Bronchial epithelial cell (primary cell): ENCODE data around the gene GRIA1. TPM values are rescaled to one million over a fixed set of nuclear protein-coding genes. Genes with fewer than 3 reads are reported as not detected.

Experiments
- DNase-seq: peaks from one replicate; pipeline ENCODE4 v3.0.0-alpha.2; 2010; ENCODE audit warnings: low read depth
- FAIRE-seq: peaks from 2 replicates; lab custom pipeline; 2011; peaks lifted over from hg19 to GRCh38; lab: Jason Lieb, UNC
- H3K27me3 ChIP-seq: 2 replicates; pipeline ENCODE4 v1.5.1; 2011; ENCODE audit warnings: low read length; ENCODE audit not compliant: control insufficient read depth, insufficient read depth
- H3K36me3 ChIP-seq: 2 replicates; pipeline ENCODE4 v1.5.1; 2011; ENCODE audit warnings: low read length; ENCODE audit not compliant: control insufficient read depth, insufficient read depth
- H3K4me3 ChIP-seq: 2 replicates; pipeline ENCODE4 v1.5.1; 2011; ENCODE audit warnings: mild to moderate bottlenecking, low read depth, low read length, control low read depth
- CTCF ChIP-seq: IDR thresholded peaks from 2 replicates; pipeline ENCODE4 v1.5.1; 2011; ENCODE audit warnings: mild to moderate bottlenecking, moderate library complexity, low read length, control low read depth, inconsistent platforms; ENCODE audit not compliant: insufficient read depth, severe bottlenecking
- total RNA-seq: library from RNA; depleted of rRNA; stranded (reverse); fragments of >200 nt; gene quantifications from 2 replicates; pipeline ENCODE4 v1.2.1, GENCODE V29; 2014

The GRIA1 gene
- total RNA-seq, 1 donor from 2014 or later, result not detected

DNA sequence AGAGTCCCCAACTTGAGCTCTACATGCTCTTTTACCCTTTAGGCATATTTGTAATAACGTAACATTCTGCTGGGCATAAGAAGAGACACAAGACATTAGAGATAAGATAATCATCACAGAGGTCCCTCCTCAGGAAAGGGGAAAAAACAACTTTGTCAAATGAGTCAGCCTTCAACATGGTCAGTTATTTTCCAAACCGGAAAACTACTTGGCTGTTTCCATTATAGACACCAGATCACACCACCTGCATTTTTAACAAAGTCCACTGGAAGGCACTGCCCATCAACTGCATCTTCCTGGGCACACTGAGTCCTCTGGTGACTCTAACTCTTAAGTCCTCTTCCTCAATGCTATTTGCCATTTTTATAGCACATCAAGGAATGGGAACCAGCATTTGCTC lies 326.4 kb downstream of the GRIA1 start:
- H3K4me3 ChIP-seq, result no peak overlapping the region
- H3K36me3 ChIP-seq, result no peaks in the 10 kb centered on the region
- no peak for FAIRE-seq
- no peaks in the 10 kb centered on the region for H3K27me3 ChIP-seq
- no peak for DNase-seq
- no peak for TF ChIP-seq CTCF

GRCh38 chr5:153818626-153819025 lies 328.2 kb downstream of the GRIA1 start:
- FAIRE-seq, result no peak
- Histone ChIP-seq H3K4me3 (no peak overlapping the region), H3K36me3 (no peaks in the 10 kb centered on the region), H3K27me3 (no peaks in the 10 kb centered on the region)
- TF ChIP-seq CTCF, result no peak
- DNase-seq, result peak; percentile 47

- H3K36me3 ChIP-seq, result no peaks in the 10 kb centered on the region
- FAIRE-seq (no peak), DNase-seq (no peak)
- TF ChIP-seq CTCF, result no peak
- no peak overlapping the region for H3K4me3 ChIP-seq
- no peaks in the 10 kb centered on the region for H3K27me3 ChIP-seq
These were observed 332.6 kb downstream of the GRIA1 start for GRCh38 chr5:153823036-153823435.

- Histone ChIP-seq H3K27me3 (no peaks in the 10 kb centered on the region), H3K36me3 (no peaks in the 10 kb centered on the region), H3K4me3 (no peak overlapping the region)
- TF ChIP-seq CTCF, result no peak
- DNase-seq, result no peak
- no peak for FAIRE-seq
These were observed 334.4 kb downstream of the GRIA1 start for GRCh38 chr5:153824909-153825308.

GRCh38 chr5:153827397-153827796 lies 336.9 kb downstream of the GRIA1 start:
- no peak overlapping the region for H3K4me3 ChIP-seq
- H3K27me3 ChIP-seq, result no peaks in the 10 kb centered on the region
- FAIRE-seq (no peak), DNase-seq (no peak)
- no peak for TF ChIP-seq CTCF
- H3K36me3 ChIP-seq, result no peaks in the 10 kb centered on the region

DNA sequence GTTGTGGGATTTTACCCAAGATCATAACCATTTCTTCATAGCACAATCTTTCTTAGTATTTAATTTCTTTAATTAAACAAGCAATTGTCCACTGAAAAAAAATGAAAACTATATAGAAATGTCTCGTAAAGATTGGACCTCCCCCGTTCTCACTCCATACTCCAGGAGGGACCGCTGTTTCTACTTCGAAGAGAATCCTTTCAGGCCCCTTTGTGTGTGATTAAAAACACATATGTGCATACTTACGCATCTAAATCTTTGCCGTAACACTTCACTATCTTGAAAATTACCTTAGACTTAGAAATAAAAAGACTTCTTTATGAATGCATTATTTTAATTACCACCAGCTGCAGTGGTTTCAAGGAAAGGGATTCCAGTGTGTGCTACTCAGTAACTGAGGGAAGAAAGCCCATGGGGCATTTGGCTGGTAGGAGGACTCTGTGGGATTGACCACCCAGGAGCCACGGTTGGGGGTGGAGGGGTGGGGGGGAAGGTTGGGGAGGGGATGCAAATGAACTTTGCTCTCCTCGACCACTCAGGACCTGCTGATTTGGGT lies 339.1 kb downstream of the GRIA1 start:
- TF ChIP-seq CTCF, result no peak
- no peak overlapping the region for H3K4me3 ChIP-seq
- H3K27me3 ChIP-seq, result no peaks in the 10 kb centered on the region
- no peaks in the 10 kb centered on the region for H3K36me3 ChIP-seq
- FAIRE-seq (no peak), DNase-seq (no peak)
